Mucosa of descending colon (tissue), 3 donors: ENCODE results near the gene MAGEB3. TPM values are rescaled to one million over a fixed set of nuclear protein-coding genes. Genes with fewer than 3 reads are reported as not detected.

Experiments used
- ATAC-seq: fragments of 200-7000 bp; cut with Tn5 transposase; one replicate; pipeline ENCODE4 v1.9.1; 2020; ENCODE audit warnings: mild to moderate bottlenecking, moderate library complexity
- DNase-seq, 3 donors: peaks; one replicate each; pipeline ENCODE4 v3.0.0-alpha.2; 2020
- H3K36me3 ChIP-seq: fragments of 200-600 bp; one replicate; pipeline ENCODE4 v1.8.0; 2021; ENCODE audit warnings: low read depth, mild to moderate bottlenecking
- H3K4me1 ChIP-seq: fragments of 200-600 bp; one replicate; pipeline ENCODE4 v1.8.0; 2021; ENCODE audit warnings: low read depth, mild to moderate bottlenecking
- H3K4me3 ChIP-seq: fragments of 200-600 bp; one replicate; pipeline ENCODE4 v1.8.0; 2021; ENCODE audit warnings: mild to moderate bottlenecking
- H3K9me3 ChIP-seq: fragments of 200-600 bp; one replicate; pipeline ENCODE4 v1.8.0; 2021; ENCODE audit warnings: mild to moderate bottlenecking
- CTCF ChIP-seq: fragments of 200-600 bp; IDR thresholded peaks from one replicate; pipeline ENCODE4 v1.8.0; 2022; ENCODE audit warnings: antibody characterized with exemption, mild to moderate bottlenecking
- intact Hi-C, 2 donors: fragments of 100-400 bp; cut with DNase I in 1 of 2; cut with micrococcal nuclease in 1 of 2; formaldehyde crosslinking; loops; one replicate each; pipeline versions ENCODE4 v1.11.0 to v1.11.1; 2022; cut with DNase I, micrococcal nuclease
- total RNA-seq, 3 donors: library from RNA; stranded (reverse); fragmentation: NEBNext Ultra II Directional in 2 of 3; extraction: Animal tissue kit (Norgen Biotek cat#: 25700) in 2 of 3; gene quantifications; one replicate each; pipeline versions ENCODE4 v1.2.1 to v1.2.4, GENCODE V29; 2021 to 2023
- donor health status: DM: no; HTN: no; CAD: no; lungs with moderate emphysema.
- donor health status: DM: no; HTN: no; CAD: no.
- donor health status: DM: no; HTN: yes; CAD: no.

MAGEB3 gene
- total RNA-seq, 3 donors from 2014 or later: not detected

GRCh38 chrX:30280428-30280827, 50.0 kb downstream of the MAGEB3 start:
- no peak for DNase-seq
- Histone ChIP-seq H3K4me3 (no peak overlapping the region), H3K36me3 (no peaks in the 10 kb centered on the region), H3K9me3 (no peaks in the 10 kb centered on the region), H3K4me1 (no peaks in the 10 kb centered on the region)
- ATAC-seq: no peak
- intact Hi-C loops: no loop called here
- TF ChIP-seq CTCF: no peak

- TF ChIP-seq CTCF: no peak
- ATAC-seq: no peak
Measured at GRCh38 chrX:30282527-30282926, 52.1 kb downstream of the MAGEB3 start.

GRCh38 chrX:30283456-30284200, 53.2 kb downstream of the MAGEB3 start:
- Histone ChIP-seq H3K36me3 (no peaks in the 10 kb centered on the region), H3K9me3 (no peaks in the 10 kb centered on the region), H3K4me3 (no peak overlapping the region), H3K4me1 (no peaks in the 10 kb centered on the region)
- DNase-seq (no peak), ATAC-seq (no peak)
- TF ChIP-seq CTCF: no peak
- intact Hi-C loops: no loop called here

More at GRCh38 chrX:30282527-30282926, 52.1 kb downstream of the MAGEB3 start:
- H3K36me3 ChIP-seq: no peaks in the 10 kb centered on the region
- intact Hi-C loops: no loop called here
- no peak for DNase-seq
- no peaks in the 10 kb centered on the region for H3K4me1 ChIP-seq
- H3K4me3 ChIP-seq: no peak overlapping the region
- H3K9me3 ChIP-seq: no peaks in the 10 kb centered on the region

Other genes starting within 250 kb of the MAGEB3 start
- gene MAGEB2, start 15.1 kb upstream of the MAGEB3 start, total RNA-seq: not detected
- gene MAGEB4, start 11.3 kb downstream of the MAGEB3 start, total RNA-seq: not detected
- not detected for gene MAGEB1, start 16.5 kb downstream of the MAGEB3 start, total RNA-seq
- not detected for gene NR0B1, start 78.7 kb downstream of the MAGEB3 start, total RNA-seq